ENCODE results near the gene NEUROD2.

DNA sequence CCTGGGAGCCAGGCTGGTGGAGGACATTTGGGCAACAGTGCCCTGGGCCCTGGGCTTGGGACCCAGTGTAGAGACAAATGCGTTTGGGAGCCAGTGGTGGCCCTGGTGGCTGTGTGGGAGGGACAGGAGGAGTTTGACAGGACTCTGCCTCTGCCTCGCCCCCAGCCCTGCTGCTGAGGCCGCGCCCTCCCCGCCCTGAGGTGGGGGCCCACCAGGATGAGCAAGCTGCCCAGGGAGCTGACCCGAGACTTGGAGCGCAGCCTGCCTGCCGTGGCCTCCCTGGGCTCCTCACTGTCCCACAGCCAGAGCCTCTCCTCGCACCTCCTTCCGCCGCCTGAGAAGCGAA lies 45.6 kb upstream of the NEUROD2 start:
- TF ChIP-seq, protein P1, sequence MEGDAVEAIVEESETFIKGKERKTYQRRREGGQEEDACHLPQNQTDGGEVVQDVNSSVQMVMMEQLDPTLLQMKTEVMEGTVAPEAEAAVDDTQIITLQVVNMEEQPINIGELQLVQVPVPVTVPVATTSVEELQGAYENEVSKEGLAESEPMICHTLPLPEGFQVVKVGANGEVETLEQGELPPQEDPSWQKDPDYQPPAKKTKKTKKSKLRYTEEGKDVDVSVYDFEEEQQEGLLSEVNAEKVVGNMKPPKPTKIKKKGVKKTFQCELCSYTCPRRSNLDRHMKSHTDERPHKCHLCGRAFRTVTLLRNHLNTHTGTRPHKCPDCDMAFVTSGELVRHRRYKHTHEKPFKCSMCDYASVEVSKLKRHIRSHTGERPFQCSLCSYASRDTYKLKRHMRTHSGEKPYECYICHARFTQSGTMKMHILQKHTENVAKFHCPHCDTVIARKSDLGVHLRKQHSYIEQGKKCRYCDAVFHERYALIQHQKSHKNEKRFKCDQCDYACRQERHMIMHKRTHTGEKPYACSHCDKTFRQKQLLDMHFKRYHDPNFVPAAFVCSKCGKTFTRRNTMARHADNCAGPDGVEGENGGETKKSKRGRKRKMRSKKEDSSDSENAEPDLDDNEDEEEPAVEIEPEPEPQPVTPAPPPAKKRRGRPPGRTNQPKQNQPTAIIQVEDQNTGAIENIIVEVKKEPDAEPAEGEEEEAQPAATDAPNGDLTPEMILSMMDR (IDR thresholded peaks at IDR 0.05): no peak
- TF ChIP-seq POLR2AphosphoS5 (IDR thresholded peaks at IDR 0.05; ENCODE audit: low read depth, low read length) (no peak), TCF7L2 (IDR thresholded peaks at IDR 0.05; ENCODE audit: low read depth, low read length) (no peak)
- TF ChIP-seq, protein P2, sequence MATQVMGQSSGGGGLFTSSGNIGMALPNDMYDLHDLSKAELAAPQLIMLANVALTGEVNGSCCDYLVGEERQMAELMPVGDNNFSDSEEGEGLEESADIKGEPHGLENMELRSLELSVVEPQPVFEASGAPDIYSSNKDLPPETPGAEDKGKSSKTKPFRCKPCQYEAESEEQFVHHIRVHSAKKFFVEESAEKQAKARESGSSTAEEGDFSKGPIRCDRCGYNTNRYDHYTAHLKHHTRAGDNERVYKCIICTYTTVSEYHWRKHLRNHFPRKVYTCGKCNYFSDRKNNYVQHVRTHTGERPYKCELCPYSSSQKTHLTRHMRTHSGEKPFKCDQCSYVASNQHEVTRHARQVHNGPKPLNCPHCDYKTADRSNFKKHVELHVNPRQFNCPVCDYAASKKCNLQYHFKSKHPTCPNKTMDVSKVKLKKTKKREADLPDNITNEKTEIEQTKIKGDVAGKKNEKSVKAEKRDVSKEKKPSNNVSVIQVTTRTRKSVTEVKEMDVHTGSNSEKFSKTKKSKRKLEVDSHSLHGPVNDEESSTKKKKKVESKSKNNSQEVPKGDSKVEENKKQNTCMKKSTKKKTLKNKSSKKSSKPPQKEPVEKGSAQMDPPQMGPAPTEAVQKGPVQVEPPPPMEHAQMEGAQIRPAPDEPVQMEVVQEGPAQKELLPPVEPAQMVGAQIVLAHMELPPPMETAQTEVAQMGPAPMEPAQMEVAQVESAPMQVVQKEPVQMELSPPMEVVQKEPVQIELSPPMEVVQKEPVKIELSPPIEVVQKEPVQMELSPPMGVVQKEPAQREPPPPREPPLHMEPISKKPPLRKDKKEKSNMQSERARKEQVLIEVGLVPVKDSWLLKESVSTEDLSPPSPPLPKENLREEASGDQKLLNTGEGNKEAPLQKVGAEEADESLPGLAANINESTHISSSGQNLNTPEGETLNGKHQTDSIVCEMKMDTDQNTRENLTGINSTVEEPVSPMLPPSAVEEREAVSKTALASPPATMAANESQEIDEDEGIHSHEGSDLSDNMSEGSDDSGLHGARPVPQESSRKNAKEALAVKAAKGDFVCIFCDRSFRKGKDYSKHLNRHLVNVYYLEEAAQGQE (IDR thresholded peaks at IDR 0.05; ENCODE audit: insufficient read depth in 1 of 2, low read depth in 2 of 2, low read length in 1 of 2): no peak
